ENCODE data around the gene KLC1. TPM values are rescaled to one million over a fixed set of nuclear protein-coding genes. Genes with fewer than 3 reads are reported as not detected.

The KLC1 gene
- total and polyA plus RNA-seq, 2 of the 8 experiments (the other 6 are each of a cell fraction or from before 2014, with no cell fraction given): 84.6 to 134 TPM

- no peak for TF ChIP-seq CHD7 (IDR thresholded peaks at IDR 0.05; ENCODE audit: insufficient replicate concordance, low read length)
- no peak for TF ChIP-seq USF2 (IDR thresholded peaks at IDR 0.05; ENCODE audit: low read length)
- TF ChIP-seq ZNF274 (IDR thresholded peaks at IDR 0.05; ENCODE audit: borderline replicate concordance, extremely low read depth, low read length): no peak
- no peak for TF ChIP-seq BACH1 (IDR thresholded peaks at IDR 0.05; ENCODE audit: low read length)
- TF ChIP-seq TAF1 (IDR thresholded peaks at IDR 0.05; ENCODE audit: low read depth, low read length): no peak
- no peak for TF ChIP-seq FOSL1 (IDR thresholded peaks at IDR 0.05; ENCODE audit: insufficient read depth, low read depth, low read length)
- no peak for TF ChIP-seq RAD21 (IDR thresholded peaks at IDR 0.05 in 1 of 2, conservative IDR thresholded peaks at IDR 0.05 in 1 of 2; ENCODE audit: low read depth in 2 of 2, low read length in 2 of 2)
- TF ChIP-seq SP2 (IDR thresholded peaks at IDR 0.05; ENCODE audit: low read length): no peak
- no peak for TF ChIP-seq KDM1A (IDR thresholded peaks at IDR 0.05; ENCODE audit: borderline replicate concordance, low read length)
Observed at GRCh38 chr14:103656031-103656755, 27.2 kb downstream of the KLC1 start (continued).
